Parathyroid adenoma (tissue), 2 donors: ENCODE data around the gene SLC35F3.

Source experiments
- H2AFZ ChIP-seq: fragments of 300-600 bp; sonication (generic); one replicate; pipeline ENCODE4 v1.7.0; 2017; ENCODE audit warnings: antibody characterized with exemption, mild to moderate bottlenecking
- H3K27ac ChIP-seq: fragments of 300-600 bp; sonication (generic); one replicate; pipeline ENCODE4 v1.7.0; 2017
- H3K27me3 ChIP-seq: fragments of 300-600 bp; sonication (generic); one replicate; pipeline ENCODE4 v1.7.0; 2017; ENCODE audit warnings: low read length; ENCODE audit not compliant: control insufficient read depth, insufficient read depth
- H3K36me3 ChIP-seq: fragments of 300-600 bp; sonication (generic); one replicate; pipeline ENCODE4 v1.7.0; 2017; ENCODE audit warnings: low read length; ENCODE audit not compliant: control insufficient read depth, insufficient read depth
- H3K4me1 ChIP-seq: fragments of 300-600 bp; sonication (generic); one replicate; pipeline ENCODE4 v1.7.0; 2017; ENCODE audit warnings: control low read depth
- H3K4me2 ChIP-seq: fragments of 300-600 bp; sonication (generic); one replicate; pipeline ENCODE4 v1.7.0; 2017; ENCODE audit warnings: low read length
- H3K4me3 ChIP-seq: fragments of 300-600 bp; sonication (generic); one replicate; pipeline ENCODE4 v1.7.0; 2017; ENCODE audit warnings: low read depth, low read length
- H3K79me2 ChIP-seq: fragments of 300-600 bp; sonication (generic); one replicate; pipeline ENCODE4 v1.7.0; 2017; ENCODE audit warnings: control low read depth
- H3K9ac ChIP-seq: fragments of 300-600 bp; sonication (generic); one replicate; pipeline ENCODE4 v1.7.0; 2017; ENCODE audit warnings: mild to moderate bottlenecking
- H3K9me3 ChIP-seq: fragments of 300-600 bp; sonication (generic); one replicate; pipeline ENCODE4 v1.7.0; 2017; ENCODE audit warnings: low read length; ENCODE audit not compliant: control insufficient read depth
- CTCF ChIP-seq: fragments of 300-600 bp; sonication (generic); IDR thresholded peaks from one replicate; pipeline ENCODE4 v1.7.0; 2017; ENCODE audit warnings: antibody characterized with exemption, mild to moderate bottlenecking
- donor health status: primary hyperparathyroidism.

The SLC35F3 gene

GRCh38 chr1:234239515-234239914 is 335.0 kb downstream of the SLC35F3 start:
- H3K79me2 ChIP-seq = no peaks in the 10 kb centered on the region
- no peaks in the 10 kb centered on the region for H3K27me3 ChIP-seq
- no peak overlapping the region for H3K4me3 ChIP-seq
- no peak overlapping the region for H3K9ac ChIP-seq
- TF ChIP-seq CTCF = no peak
- no peak overlapping the region for H3K4me2 ChIP-seq
- no peaks in the 10 kb centered on the region for H3K36me3 ChIP-seq
- H3K27ac ChIP-seq = no peak overlapping the region
- H3K4me1 ChIP-seq = no peaks in the 10 kb centered on the region
- H3K9me3 ChIP-seq = no peaks in the 10 kb centered on the region
- no peak overlapping the region for H2AFZ ChIP-seq

DNA sequence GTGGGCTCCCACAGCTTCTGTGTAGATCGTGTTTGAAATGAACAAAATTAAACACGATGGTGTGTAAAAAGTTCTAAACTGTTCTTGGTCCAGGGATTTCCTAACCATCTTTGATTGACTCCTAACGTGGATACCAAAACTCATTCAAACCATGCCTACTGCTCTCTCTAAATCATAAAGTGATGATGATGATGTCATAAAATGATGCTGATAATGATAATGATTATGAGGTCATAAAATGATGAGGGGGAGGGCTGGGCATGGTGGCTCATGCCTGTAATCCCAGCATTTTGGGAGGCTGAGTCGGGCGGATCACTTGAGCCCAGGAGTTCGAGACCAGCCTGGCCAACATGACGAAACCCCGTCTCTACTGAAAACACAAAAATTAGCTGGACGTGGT is 335.5 kb downstream of the SLC35F3 start:
- Histone ChIP-seq H3K9ac (no peak overlapping the region), H2AFZ (no peak overlapping the region), H3K4me3 (no peak overlapping the region), H3K27me3 (no peaks in the 10 kb centered on the region), H3K27ac (no peak overlapping the region), H3K79me2 (no peaks in the 10 kb centered on the region), H3K4me2 (no peak overlapping the region), H3K4me1 (no peaks in the 10 kb centered on the region), H3K9me3 (no peaks in the 10 kb centered on the region), H3K36me3 (no peaks in the 10 kb centered on the region)
- TF ChIP-seq CTCF = no peak

DNA sequence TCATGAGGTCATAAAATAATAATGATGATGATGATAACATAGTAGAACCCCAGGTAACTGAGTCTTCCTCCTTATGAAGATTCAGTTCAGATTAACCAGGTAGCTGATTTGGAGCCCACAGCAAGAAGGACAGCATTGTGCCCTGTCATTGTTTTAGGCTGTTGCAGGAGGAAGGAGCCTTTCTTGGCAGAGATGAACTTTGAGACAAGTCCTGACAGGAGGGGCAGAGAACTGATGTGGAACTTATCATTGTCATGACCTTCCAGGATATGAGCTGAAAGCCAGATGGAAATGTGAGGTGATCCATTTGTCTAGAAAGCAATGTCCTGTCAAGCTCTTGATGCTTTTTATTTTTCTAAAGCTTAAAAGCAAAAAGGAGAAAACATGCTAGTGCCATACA is 336.2 kb downstream of the SLC35F3 start:
- Histone ChIP-seq H3K36me3 (no peaks in the 10 kb centered on the region), H3K27me3 (no peaks in the 10 kb centered on the region)

DNA sequence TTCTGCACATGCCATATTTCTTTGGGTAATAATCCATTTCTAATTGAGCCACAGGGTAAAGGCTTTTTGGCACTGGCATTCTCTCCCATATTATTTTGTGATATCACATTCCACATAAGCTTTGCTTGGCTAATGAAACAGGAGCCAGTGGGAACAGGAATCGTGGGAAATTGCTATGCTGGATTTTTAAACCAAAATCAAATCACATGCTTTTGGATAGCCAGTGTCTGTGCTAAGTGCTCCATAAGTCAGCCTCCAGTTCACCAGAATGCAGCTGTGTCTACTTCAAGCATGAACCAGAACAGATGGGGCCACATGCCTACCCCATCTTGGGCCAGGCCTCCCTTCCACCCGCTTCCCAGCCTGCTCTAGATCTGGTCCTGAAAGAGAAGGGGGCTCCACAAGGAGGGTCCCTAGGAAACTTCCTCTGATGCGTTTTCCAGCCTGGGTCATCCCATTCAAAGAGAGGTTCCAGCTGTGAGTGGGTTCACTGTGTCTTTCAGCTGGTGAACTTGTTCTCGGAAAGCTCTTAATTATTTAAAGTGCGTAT is 337.5 kb downstream of the SLC35F3 start:
- TF ChIP-seq CTCF = no peak
- no peaks in the 10 kb centered on the region for H3K4me1 ChIP-seq
- H3K9ac ChIP-seq = no peak overlapping the region
- no peaks in the 10 kb centered on the region for H3K27me3 ChIP-seq
- no peaks in the 10 kb centered on the region for H3K36me3 ChIP-seq
- H3K4me3 ChIP-seq = no peak overlapping the region
- H3K4me2 ChIP-seq = no peak overlapping the region
- no peaks in the 10 kb centered on the region for H3K9me3 ChIP-seq
- H3K27ac ChIP-seq = no peak overlapping the region
- H3K79me2 ChIP-seq = no peaks in the 10 kb centered on the region
- no peak overlapping the region for H2AFZ ChIP-seq

More for the DNA sequence above, 336.2 kb downstream of the SLC35F3 start:
- H3K4me1 ChIP-seq = no peaks in the 10 kb centered on the region
- H3K9ac ChIP-seq = no peak overlapping the region
- no peak overlapping the region for H2AFZ ChIP-seq
- H3K4me3 ChIP-seq = no peak overlapping the region
- H3K27ac ChIP-seq = no peak overlapping the region
- H3K4me2 ChIP-seq = no peak overlapping the region
- H3K79me2 ChIP-seq = no peaks in the 10 kb centered on the region
- H3K9me3 ChIP-seq = no peaks in the 10 kb centered on the region
- no peak for TF ChIP-seq CTCF

DNA sequence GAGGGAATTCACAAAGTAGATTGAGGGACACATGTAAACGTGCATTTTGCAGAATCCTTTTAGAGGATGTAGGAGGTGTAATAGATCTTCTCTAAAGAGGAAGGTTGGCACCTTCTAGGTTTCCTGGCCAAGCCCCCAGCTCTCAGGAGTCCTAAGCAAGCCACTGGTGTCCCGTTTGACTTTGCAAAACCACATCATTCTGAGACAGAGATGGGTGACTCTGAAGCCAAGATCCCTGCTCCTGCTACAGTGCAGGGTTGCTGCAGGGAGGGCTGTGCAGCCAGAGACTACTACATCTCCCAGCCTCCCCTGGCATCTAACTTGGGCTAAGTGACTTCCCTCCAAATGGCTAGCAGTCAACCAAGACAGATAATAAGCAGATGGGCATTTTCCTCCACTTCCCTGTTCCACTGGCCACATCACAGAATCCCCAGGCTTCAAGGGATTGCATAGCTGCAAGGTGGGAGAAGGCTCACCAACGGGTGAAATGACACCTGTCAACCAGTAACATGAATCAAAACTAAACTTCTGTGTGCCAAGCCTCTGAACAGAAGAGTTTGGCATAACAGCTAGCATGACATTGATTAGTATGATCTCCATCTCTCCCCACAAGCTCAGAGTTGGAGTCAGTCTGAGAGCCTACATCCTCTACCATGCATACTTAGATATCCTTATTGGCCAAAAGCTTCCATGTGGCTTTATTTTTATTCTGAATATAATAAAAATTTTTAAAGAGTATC is 339.2 kb downstream of the SLC35F3 start:
- no peaks in the 10 kb centered on the region for H3K36me3 ChIP-seq
- no peaks in the 10 kb centered on the region for H3K27me3 ChIP-seq
- no peak for TF ChIP-seq CTCF
- H3K4me2 ChIP-seq = no peak overlapping the region
- no peaks in the 10 kb centered on the region for H3K79me2 ChIP-seq
- H3K9ac ChIP-seq = no peak overlapping the region
- H3K27ac ChIP-seq = no peak overlapping the region
- no peak overlapping the region for H3K4me3 ChIP-seq
- H2AFZ ChIP-seq = no peak overlapping the region
- no peaks in the 10 kb centered on the region for H3K9me3 ChIP-seq
- H3K4me1 ChIP-seq = no peaks in the 10 kb centered on the region
